Kidney (tissue), 11 donors: ENCODE data around the gene PDE4DIP. TPM values are rescaled to one million over a fixed set of nuclear protein-coding genes. Genes with fewer than 3 reads are reported as not detected.
"Not testable (repeated sequence)": the region's sequence is repeated elsewhere in the genome, so short reads cannot be mapped to it uniquely, and the experiment has no call there.

Experiments
- DNase-seq, 5 donors: peaks; one replicate each; pipeline ENCODE4 v3.0.0-alpha.2; 2013 to 2020
- FAIRE-seq: peaks from 2 replicates; lab custom pipeline; 2012; peaks lifted over from hg19 to GRCh38; lab: Jason Lieb, UNC
- H3K27ac ChIP-seq, 2 donors: one replicate each; pipeline ENCODE4 v1.7.0; 2013; ENCODE audit warnings: low read depth in 2 of 2, low read length in 2 of 2, inconsistent platforms in 1 of 2
- H3K27me3 ChIP-seq: one replicate; pipeline ENCODE4 v1.7.1; 2013; ENCODE audit warnings: low read length, inconsistent platforms; ENCODE audit not compliant: control insufficient read depth, insufficient read depth
- H3K36me3 ChIP-seq, 3 donors: one replicate each; pipeline versions ENCODE4 v1.7.0 to v1.7.1; 2013; ENCODE audit warnings: low read length in 3 of 3, control low read depth in 1 of 3, inconsistent platforms in 1 of 3; ENCODE audit not compliant: insufficient read depth in 3 of 3, control insufficient read depth in 2 of 3
- H3K4me1 ChIP-seq, 3 donors: one replicate each; pipeline versions ENCODE4 v1.7.0 to v1.7.1; 2013; ENCODE audit warnings: low read length in 3 of 3, inconsistent platforms in 1 of 3, low read depth in 1 of 3; ENCODE audit not compliant: control insufficient read depth in 2 of 3, insufficient read depth in 2 of 3
- H3K4me3 ChIP-seq, 3 donors: one replicate each; pipeline versions ENCODE4 v1.7.0 to v1.8.1; 2013; ENCODE audit warnings: low read length in 3 of 3, control low read depth in 1 of 3, inconsistent platforms in 1 of 3
- H3K9ac ChIP-seq, 3 donors: one replicate each; pipeline versions ENCODE4 v1.7.0 to v1.7.1; 2013; ENCODE audit warnings: low read length in 3 of 3, control low read depth in 1 of 3, inconsistent platforms in 1 of 3
- H3K9me3 ChIP-seq, 3 donors: one replicate each; pipeline versions ENCODE4 v1.7.0 to v1.7.1; 2013; ENCODE audit warnings: low read length in 3 of 3, control low read depth in 1 of 3, inconsistent platforms in 1 of 3; ENCODE audit not compliant: control insufficient read depth in 2 of 3, insufficient read depth in 1 of 3
- intact Hi-C: fragments of 100-400 bp; cut with DNase I; formaldehyde crosslinking; loops from one replicate; pipeline ENCODE4 v1.11.1; 2022
- polyA plus RNA-seq: library from polyadenylated mRNA; stranded (reverse); fragments of 350-450 nt; fragmentation: Illumina TruSeq; extraction: RNeasy Lipid Tissue Mini Kit (QIAGEN cat#74804); gene quantifications from one replicate; pipeline ENCODE4 v1.2.3, GENCODE V29; 2014; ENCODE audit warnings: low read depth, low replicate concordance; ENCODE audit not compliant: insufficient read depth
- total RNA-seq: library from RNA; stranded (reverse); fragmentation: NEBNext Ultra II Directional; extraction: Animal tissue kit (Norgen Biotek cat#: 25700); gene quantifications from one replicate; pipeline ENCODE4 v1.2.1, GENCODE V29; 2021
- donor health status: control.
- donor health status: control.
- donor health status: DM: yes; HTN: yes; CAD: no.
- donor health status: Normal renal cell carcinoma (clear cell type).

Gene PDE4DIP
- total and polyA plus RNA-seq, 2 donors from 2014 or later, result 50.1 to 148 TPM

DNA sequence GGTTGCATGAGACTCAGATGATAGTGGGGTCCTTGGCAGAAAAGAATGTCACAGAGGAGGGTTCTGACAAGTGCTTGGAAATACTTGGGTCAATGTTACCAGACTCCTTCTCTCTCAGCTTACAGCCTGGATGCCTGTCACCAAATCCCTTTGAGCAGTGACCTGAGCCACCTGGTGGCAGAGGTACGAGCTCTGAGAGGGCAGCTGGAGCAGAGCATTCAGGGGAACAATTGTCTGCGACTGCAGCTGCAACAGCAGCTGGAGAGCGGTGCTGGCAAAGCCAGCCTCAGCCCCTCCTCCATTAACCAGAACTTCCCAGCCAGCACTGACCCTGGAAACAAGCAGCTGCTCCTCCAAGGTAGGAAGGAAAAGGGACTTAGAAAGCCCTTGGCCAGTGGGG, 180.1 kb downstream of the PDE4DIP start:
- H3K4me1 ChIP-seq, FAIRE-seq, DNase-seq, intact Hi-C loops, H3K4me3 ChIP-seq, H3K27me3 ChIP-seq, H3K27ac ChIP-seq, H3K9me3 ChIP-seq, H3K9ac ChIP-seq, H3K36me3 ChIP-seq: not testable (repeated sequence)

DNA sequence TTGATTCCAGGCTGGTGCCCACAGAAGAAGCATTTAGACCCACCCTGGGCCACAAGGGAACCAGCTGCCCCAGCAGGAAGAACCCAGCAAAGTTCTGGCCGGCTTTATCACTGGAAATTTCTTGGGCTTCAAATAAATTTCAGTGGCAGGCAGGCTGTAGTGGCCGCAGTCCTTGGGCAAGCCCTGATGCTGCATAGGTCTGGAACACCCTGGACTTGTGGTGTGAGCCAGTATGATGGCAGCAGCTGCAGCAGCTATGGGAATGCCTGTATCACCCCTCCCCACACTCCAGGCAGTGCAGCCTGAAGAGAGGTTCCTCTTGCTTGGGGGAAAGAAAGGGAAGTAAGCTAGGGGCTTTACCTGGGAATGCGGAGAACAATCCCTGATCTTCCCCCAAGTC, 189.7 kb downstream of the PDE4DIP start:
- FAIRE-seq, H3K27ac ChIP-seq, H3K9ac ChIP-seq, H3K36me3 ChIP-seq, H3K9me3 ChIP-seq, H3K4me3 ChIP-seq, H3K27me3 ChIP-seq, intact Hi-C loops, DNase-seq, H3K4me1 ChIP-seq: not testable (repeated sequence)

DNA sequence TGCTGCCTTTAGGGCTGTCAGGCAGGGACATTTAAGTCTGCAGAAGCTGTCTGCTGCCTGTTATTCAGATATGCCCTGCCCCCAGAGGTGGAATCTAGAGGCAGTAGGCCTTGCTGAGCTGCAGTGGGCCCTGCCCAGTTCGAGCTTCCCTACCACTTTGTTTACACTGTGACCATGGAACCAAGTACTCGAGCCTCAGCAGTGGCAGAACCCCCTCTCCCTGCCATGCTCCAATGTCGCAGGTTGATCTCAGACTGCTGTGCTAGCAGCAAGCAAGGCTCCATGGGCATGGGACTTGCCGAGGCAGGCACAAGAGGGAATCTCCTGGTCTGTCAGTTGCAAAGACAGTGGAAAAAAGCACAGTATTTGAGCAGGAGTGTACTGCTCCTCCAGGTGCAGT, 198.8 kb downstream of the PDE4DIP start:
- H3K4me3 ChIP-seq, H3K36me3 ChIP-seq, H3K9me3 ChIP-seq, H3K9ac ChIP-seq, intact Hi-C loops, H3K4me1 ChIP-seq, FAIRE-seq, H3K27me3 ChIP-seq, H3K27ac ChIP-seq, DNase-seq: not testable (repeated sequence)

DNA sequence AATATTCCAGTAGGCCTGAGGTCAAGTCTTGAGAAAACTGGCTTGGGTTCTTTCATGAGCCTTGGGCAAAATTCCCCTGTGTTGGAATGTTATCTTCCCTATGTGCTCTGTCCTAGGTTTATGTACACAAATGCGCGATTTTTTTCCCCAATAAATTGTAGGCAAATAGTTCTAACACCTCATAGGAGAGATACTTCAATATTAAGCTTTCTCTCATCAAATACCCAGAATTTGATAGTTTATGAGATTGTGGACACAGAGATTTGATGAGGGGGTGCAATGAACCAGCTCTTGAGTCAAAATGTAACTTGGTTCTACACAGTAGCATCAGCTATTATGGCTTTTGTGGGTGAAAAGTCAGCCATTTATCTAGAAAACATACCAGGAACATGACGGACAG, 220.4 kb downstream of the PDE4DIP start:
- H3K4me1 ChIP-seq, H3K27me3 ChIP-seq, H3K9me3 ChIP-seq, H3K27ac ChIP-seq, H3K9ac ChIP-seq, H3K36me3 ChIP-seq, H3K4me3 ChIP-seq, FAIRE-seq, intact Hi-C loops, DNase-seq: not testable (repeated sequence)

DNA sequence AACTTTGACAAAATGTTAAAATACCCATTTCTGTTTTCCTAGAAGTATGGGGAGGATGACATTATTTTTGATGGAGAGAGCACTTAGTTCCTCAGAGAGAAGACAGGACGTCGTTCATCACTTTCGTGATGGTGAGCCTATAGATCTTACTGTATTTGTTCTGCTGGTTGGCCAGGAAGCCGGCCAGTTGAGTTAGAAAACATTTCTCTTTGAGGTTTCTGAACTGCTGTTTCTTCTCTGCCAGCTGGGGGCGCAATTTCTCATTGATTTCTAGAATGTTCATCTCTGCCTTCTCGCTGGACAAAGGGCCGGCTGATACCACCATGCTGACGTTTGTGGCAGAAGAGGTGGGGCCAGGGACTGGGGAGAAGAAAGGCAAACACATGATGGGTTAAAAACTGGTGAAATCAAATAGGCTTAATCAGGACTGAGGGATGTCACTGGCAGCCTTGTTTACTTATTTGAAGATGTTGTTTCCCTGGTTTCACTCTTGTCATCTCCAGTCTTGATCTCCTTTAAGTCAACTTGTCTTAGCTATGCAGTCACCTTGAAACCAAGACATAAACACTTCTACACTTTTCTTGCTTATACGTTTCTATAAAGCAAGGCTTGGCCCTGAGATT, 231.4 kb downstream of the PDE4DIP start:
- H3K27me3 ChIP-seq, FAIRE-seq, H3K27ac ChIP-seq, H3K9me3 ChIP-seq, H3K36me3 ChIP-seq, H3K4me1 ChIP-seq, DNase-seq, H3K4me3 ChIP-seq, H3K9ac ChIP-seq, intact Hi-C loops: not testable (repeated sequence)

Other genes starting within 250 kb of the PDE4DIP start
- 29.8 TPM for gene NBPF14, start 248.4 kb upstream of the PDE4DIP start, total RNA-seq
- gene NBPF14, start 248.4 kb upstream of the PDE4DIP start, polyA plus RNA-seq, result 17.6 TPM
- not detected for gene NUDT4B, start 95.7 kb upstream of the PDE4DIP start, total RNA-seq
- not detected for gene NUDT4B, start 95.7 kb upstream of the PDE4DIP start, polyA plus RNA-seq